Esophagus mucosa (tissue), 1 donor: ENCODE data around the gene LSR. TPM values are rescaled to one million over a fixed set of nuclear protein-coding genes. Genes with fewer than 3 reads are reported as not detected.

Experiments used
- ATAC-seq: fragments of 200-7000 bp; cut with Tn5 transposase; one replicate; pipeline ENCODE4 v1.9.1; 2020
- total RNA-seq: library from RNA; stranded (reverse); gene quantifications from one replicate; pipeline ENCODE4 v1.2.4, GENCODE V29; 2023
- donor health status: DM: yes; HTN: yes; CAD: no.

The LSR gene
- total RNA-seq, 1 donor from 2014 or later: 66.6 TPM

DNA sequence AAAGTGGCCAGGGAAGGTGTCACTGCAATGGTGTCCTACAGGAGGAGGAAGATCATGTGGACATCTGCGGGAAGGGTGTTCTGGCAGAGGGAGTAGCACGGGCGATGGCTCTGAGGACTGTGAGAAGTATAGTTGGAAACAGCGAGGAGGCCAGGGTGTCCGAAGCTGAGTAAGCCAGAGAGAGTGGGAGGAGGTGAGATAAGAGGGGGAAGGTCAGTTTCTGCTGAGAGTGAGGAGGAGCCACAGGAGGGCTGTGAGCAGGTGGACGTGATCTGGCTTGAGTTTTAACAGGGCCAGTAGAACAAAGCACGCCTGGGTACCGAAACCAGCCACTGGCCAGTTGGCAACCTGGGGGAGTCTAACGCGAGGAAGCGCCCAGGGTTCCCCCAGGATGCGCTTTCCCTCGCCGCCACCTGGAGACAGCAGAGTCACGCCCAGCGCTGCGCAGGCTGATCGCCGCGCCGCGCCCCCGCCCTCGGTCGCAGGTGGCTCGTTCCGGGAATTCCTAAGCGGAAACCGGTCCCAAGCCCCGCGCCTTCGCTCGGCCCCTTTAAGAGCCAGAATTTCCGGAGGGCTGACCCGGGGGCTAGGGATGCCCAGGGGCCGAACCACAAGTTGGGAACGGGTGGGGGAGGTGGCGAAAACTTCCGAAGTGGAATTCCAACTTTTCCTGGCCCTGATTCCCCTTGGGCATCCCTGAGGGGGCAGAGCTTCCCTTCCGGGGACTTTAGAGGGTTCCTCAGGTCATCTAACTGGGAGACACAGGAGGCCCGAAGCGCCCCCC, 1.1 kb upstream of the LSR start:
- ATAC-seq: peak; percentile 79

GRCh38 chr19:35249146-35249847, 495 bp downstream of the LSR start:
- peak; percentile 9 for ATAC-seq

DNA sequence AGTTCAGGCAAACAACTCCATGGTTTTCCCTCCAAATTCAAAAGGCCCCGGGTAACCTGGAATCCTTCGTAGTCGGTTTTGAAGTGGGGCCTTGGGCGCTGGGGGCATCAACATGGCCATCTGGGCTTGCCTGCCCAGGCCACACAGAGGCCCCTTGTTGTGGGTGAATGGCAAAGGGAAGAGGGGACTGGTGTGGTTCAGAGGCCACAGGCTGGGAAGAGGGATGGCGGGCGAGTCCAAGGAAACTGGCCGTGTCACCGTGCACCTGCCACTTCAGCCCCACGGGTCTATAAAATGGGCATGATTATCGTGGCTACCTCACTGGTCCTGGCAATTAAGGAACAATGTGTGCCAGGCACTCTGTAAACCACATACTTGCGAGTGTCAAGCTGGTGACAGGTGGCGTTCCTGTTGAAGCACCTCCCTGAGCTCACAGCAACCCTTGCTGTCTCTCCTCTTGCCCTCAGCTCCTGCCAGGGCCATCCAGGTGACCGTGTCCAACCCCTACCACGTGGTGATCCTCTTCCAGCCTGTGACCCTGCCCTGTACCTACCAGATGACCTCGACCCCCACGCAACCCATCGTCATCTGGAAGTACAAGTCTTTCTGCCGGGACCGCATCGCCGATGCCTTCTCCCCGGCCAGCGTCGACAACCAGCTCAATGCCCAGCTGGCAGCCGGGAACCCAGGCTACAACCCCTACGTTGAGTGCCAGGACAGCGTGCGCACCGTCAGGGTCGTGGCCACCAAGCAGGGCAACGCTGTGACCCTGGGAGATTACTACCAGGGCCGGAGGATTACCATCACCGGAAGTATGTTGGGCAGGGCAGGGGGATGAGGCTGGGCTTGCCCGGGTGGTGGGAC, 1.3 kb downstream of the LSR start:
- ATAC-seq: no peak

DNA sequence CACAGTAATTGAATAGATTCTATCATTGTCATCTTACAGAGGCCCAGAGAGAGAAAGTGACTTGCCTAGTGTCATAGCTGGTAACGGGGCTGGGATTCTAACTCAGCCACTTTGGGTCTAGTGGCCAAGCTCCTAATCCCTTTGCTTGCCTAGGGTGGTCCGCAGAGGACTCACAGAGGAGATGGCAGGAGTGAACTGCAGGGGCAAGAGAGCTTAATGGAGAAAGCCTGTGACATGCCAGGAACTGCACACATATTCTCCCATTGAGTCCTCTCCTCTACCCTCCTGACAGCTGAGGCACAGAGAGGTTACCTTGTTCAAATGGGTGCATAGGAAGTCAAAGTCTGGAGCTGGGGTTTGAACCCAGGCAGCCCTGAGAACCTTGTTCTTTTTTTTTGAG, 2.7 kb downstream of the LSR start:
- no peak for ATAC-seq

- no peak for ATAC-seq
These were observed 4.8 kb downstream of the LSR start for GRCh38 chr19:35253316-35254286.

- peak; percentile 30 for ATAC-seq
These were observed 5.8 kb downstream of the LSR start for GRCh38 chr19:35254341-35255297.

DNA sequence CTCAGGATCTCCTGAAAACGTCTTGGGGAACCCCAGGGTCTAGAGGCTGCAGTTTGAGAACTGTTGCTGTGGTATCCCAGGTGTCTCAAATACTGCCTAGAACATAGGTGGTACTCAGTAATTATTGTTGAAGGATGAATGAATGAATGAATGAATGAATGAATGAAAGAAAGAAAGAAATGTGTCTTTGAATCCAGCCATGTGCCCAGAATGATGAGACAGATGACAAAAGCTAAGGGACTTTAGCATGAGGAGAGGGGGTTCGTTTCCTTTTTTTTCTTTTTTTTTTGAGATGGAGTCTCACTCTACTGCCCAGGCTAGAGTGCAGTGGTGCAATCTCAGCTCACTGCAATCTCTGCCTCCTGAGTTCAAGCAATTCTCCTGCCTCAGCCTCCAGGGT, 7.8 kb downstream of the LSR start:
- no peak for ATAC-seq

GRCh38 chr19:35257113-35257461, 8.3 kb downstream of the LSR start:
- ATAC-seq: no peak

GRCh38 chr19:35260694-35261304, 12.0 kb downstream of the LSR start:
- no peak for ATAC-seq

DNA sequence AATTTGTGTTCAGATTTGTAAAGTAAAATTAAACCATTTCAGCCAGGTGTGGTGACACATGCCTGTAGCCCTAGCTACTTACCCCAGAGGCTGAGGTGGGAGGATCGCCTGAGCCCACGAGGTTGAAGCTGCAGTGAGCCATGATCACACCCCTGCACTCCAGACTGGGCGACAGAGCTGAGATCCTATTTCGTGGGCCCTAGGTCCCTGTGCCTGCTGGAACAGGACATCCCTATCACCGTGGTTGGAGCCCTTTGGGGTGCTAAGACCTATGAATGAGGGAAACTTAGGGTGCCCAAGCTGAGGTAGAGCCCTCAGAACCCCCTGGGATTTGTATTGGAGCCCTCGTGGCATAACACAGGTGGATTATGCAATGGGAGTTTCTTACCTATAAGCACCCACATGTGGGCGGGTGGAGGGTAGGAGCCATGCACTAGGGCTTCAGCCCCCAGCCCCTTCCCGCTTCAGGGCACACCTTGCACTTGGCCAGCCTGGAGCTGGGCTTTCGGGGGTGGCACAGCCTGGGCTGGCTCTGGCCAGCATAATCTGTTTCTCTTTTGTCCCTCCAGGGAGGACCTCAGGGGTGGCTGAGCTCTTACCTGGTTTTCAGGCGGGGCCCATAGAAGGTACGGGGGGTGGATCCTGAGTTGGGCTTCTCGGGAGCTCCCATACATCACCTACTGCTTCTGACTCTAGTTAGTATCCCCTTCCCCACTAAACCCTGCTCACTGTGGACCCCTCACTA, 12.7 kb downstream of the LSR start:
- no peak for ATAC-seq

DNA sequence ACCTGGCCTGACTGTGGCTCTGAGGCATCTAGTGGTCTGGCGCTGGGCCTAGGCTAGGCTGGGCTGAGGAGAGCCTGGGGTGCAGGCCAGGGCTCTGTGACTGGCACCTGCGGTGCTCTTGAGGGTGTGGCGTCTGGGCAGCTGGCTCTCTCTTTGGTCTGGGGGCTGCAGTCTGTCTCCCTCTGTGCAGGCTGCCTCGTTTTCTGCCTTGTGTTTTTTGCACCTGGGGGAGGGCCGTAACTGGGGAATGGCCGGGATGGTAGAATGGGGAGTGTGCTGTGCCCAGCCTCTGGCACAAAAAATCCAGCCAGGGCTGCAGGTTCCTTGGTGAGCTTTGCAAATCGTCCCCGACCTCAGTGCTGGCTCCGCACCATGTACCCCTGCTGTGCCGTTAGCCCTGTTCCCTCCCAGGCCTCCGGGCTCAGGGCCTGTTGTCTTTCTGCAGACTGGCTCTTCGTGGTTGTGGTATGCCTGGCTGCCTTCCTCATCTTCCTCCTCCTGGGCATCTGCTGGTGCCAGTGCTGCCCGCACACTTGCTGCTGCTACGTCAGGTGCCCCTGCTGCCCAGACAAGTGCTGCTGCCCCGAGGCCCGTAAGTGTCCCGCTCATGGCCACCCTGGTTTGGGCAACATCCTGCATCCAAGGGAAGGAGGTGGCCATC, 13.4 kb downstream of the LSR start:
- ATAC-seq: no peak

- no peak for ATAC-seq
These were observed 15.7 kb downstream of the LSR start for GRCh38 chr19:35264268-35265125.

GRCh38 chr19:35265126-35265899, 16.5 kb downstream of the LSR start:
- ATAC-seq: no peak

DNA sequence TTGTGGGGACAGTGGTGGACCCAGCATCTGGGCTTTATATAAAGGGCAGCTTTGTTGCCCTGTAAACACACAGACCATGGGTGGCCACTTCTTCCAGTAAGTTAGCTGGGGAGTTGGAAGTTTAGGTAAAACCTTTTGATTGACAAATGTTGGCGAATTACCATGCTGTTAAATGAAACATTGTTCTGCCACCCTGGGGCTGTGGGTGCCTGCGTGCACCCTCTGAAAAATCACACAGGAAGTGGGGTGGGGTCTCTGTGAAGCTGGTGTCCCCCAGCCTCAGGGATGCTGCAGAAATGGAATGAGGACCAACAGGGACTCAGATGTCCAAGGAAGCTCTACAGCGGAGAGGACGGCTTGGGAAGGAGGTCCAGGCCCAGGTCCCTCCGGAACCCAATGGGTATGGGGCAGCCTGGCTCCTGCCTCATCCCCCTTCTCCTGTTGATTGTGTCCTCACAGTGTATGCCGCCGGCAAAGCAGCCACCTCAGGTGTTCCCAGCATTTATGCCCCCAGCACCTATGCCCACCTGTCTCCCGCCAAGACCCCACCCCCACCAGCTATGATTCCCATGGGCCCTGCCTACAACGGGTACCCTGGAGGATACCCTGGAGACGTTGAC, 17.2 kb downstream of the LSR start:
- no peak for ATAC-seq

DNA sequence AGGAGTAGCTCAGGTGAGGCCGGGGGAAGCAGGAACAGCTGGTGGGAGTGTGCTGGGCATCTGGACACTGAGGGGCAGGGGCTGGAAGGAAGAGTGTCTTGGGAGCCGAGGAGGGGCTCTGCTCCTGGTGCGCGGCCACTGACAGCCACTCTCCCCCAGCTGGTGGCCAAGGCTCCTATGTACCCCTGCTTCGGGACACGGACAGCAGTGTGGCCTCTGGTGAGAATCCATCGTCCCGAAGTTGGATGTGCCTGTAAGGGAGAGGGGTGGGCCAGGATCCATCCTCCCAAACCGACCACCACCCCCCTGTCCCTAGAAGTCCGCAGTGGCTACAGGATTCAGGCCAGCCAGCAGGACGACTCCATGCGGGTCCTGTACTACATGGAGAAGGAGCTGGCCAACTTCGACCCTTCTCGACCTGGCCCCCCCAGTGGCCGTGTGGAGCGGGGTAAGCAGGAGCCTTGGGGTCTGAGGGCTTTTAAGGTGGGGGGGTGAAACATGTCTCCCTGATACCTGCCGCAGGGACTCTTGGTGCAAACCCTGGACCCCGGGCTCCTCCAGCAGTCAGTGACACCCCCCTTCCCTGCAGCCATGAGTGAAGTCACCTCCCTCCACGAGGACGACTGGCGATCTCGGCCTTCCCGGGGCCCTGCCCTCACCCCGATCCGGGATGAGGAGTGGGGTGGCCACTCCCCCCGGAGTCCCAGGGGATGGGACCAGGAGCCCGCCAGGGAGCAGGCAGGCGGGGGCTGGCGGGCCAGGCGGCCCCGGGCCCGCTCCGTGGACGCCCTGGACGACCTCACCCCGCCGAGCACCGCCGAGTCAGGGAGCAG, 17.9 kb downstream of the LSR start:
- ATAC-seq: peak; percentile 3

GRCh38 chr19:35267353-35267817, 18.6 kb downstream of the LSR start:
- peak; percentile 13 for ATAC-seq
